HUDEP-2 (cell line): ENCODE results near the gene SPX.

Source experiments
- DNase-seq, 76 experiments: peaks; one replicate each; lab custom pipeline; 2025; ENCODE audit not compliant: unreplicated experiment in 76 of 76; lab: John Stamatoyannopoulos, UW

SPX gene

DNA sequence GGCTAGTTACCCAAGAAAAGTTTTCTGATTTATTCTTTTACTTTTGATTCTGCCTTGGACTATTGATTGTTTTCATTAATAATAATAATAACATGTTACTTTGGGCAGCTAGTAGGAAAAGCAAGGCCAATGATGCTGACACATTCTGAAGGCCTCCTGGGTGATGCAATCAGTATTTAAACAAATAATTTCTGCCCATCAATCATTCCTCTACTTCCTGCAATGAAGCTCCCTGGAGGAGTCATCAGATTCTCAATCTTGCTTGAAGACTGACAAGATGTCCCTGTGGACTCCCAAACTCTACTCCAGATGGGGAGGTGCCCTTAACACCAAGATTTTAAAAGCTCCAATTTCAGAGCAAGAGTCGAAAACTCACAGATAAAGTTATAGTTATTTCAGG lies at the start of gene SPX:
SPX (plus strand) TSS at position 244 of the 400 bp plus-strand sequence. CDS start 177 bp downstream, outside the sequence.
- DNase-seq: no peak

- DNase-seq: no peak
Observed at GRCh38 chr12:21476949-21477348, 49.1 kb upstream of the SPX start.

GRCh38 chr12:21478756-21479455 lies 47.2 kb upstream of the SPX start:
- no peak for DNase-seq

DNA sequence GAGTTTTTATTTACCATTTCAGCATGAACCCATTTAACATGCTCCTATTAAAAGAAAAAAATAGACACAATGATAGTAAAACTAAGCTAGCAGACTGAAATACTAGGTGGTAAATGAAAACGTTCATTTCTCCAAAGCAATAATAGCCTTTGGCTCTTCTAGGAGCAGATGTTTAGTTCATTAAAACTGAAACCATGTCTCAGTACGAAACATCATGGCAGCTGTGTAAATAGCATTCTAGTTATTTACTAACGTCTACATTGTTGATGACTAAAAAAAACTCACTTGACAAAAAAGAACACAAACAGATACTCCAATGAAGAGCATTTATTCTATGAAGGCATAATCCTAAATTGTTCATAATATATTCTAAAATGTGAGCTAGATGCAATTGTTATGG lies 42.6 kb upstream of the SPX start:
- DNase-seq: no peak

DNA sequence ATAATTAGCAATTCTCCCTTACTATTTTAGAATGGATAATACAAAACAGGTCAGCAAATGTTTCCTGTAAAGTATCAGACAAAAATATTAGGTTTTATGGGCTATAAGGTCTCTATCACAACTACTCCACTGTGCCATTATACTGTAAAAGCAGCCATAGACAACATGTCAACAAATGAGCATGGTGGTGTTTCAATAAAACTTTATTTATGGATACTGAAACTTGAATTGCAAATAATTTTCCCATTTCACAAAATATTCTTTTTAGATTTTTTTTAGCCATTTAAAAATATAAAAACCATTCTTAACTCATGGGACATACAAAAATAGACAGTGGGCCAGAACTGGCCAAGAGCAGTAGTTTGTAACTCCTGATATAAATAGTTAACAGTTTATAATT lies 40.1 kb upstream of the SPX start:
- no peak for DNase-seq

- DNase-seq: no peak
Observed at GRCh38 chr12:21499765-21500164, 26.3 kb upstream of the SPX start.

DNA sequence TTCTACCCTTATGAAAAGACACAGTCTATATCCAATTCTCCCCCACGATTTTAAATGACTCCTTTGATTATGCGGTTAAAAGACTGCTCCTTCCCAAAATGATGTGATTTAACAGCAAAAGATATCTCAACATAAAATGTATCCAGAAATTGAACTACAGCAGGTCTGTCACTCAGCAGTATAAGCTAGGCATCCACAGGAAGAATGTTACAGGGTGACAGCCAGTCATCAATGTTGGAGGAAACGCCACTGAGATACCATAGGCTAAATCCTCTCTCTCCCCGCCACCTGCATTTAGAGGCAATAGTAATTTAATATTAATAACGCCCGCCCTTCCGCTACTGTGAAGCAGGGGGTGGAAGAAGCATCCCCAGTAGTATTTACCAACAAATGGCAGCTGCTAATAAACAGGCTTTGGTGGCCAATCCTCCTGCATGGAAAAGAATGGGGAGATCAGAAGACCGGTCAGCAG lies 25.3 kb upstream of the SPX start:
- no peak for DNase-seq

- peak; percentile 15 to 97 (median 86) for DNase-seq
Observed at GRCh38 chr12:21501258-21502163, 24.6 kb upstream of the SPX start, which contains the start of the genes GOLT1B and RECQL. Gene GOLT1B (plus strand): TSS chr12:21501789. CDS start chr12:21501924, 135 bp downstream. Gene RECQL (minus strand): TSS chr12:21501635. CDS start chr12:21499570, 2,065 bp downstream.

DNA sequence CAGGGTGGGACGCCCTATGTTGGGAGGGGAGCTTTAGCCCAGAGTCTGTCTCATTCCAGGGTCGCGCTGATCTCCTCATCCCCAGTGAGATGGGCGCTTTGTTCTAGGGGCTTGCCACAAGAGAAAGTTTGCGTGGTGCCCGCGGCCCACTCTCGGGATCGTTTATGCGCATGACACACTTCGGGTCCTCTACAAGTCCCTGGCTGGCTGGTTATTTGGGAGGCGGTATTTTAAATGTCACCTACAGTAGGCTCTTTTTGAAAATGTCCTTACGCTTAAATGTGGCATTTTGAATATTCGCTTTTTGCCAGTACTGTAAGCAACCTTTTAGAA lies 24.0 kb upstream of the SPX start:
- DNase-seq: peak in 11 of 76 experiments; percentile 4 to 31 (median 11)

DNA sequence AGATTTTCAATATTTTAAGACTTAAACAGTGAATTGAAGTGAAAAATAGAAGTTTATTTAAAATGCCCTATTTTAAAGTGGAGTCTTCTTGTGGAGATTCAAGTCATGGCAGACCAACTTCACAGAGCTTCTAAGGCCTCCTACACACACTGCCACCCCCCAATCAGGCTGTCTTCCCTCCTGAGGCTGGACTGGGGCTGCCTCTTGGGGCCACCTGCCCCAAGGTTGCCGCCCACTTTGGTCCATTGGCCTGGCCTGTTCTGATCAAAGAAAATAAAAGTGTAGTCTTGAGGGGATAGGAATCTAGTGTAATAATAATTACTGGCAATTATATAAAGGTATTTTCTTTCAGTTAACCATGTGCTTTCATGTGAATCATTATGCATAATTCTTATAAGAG lies 23.2 kb upstream of the SPX start:
- no peak for DNase-seq

DNA sequence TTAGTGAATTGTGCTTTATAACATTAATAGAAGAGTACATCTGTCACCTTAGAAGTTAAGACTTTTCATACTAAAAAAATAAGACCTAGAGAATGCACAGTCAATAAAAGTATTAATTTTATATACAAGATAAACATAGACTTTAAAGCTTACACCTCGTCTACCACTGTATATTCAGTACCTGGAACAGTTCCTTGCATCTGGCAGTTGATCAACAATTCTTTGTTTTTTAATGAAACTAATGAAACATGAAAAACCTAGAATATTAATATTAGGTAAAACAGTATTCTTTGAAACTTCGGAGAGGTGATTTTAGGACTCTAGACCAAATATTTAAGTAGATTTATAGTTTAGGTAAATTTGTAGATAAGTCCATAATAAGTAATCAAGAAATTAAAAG lies 20.2 kb upstream of the SPX start:
- no peak for DNase-seq

- no peak for DNase-seq
Observed at GRCh38 chr12:21507849-21508248, 18.2 kb upstream of the SPX start.

- no peak for DNase-seq
Observed at GRCh38 chr12:21509768-21510167, 16.3 kb upstream of the SPX start.

- no peak for DNase-seq
Observed at GRCh38 chr12:21516281-21516680, 9.8 kb upstream of the SPX start.

DNA sequence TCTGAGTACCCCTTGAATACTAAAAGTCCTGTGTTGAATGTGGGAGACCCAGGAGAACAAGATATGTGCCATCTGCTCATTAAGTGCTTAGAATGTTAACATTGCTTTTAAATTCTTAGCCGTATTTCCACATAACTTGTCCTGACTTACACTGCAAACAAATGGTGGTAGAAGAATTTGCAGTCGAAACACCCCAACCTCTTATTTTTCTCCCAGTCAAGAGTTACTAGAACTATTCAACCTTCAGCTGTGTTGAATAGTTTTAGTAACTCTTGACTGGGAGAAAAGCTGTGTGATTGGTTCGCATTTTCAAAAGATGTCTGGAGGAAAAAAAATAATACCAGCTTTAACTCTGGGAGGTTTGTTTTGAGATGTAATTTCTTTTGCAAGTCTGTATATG lies 7.6 kb upstream of the SPX start:
- no peak for DNase-seq

GRCh38 chr12:21521541-21521940 lies 4.6 kb upstream of the SPX start:
- no peak for DNase-seq

- DNase-seq: no peak
Observed at GRCh38 chr12:21523148-21523547, 2.9 kb upstream of the SPX start.

DNA sequence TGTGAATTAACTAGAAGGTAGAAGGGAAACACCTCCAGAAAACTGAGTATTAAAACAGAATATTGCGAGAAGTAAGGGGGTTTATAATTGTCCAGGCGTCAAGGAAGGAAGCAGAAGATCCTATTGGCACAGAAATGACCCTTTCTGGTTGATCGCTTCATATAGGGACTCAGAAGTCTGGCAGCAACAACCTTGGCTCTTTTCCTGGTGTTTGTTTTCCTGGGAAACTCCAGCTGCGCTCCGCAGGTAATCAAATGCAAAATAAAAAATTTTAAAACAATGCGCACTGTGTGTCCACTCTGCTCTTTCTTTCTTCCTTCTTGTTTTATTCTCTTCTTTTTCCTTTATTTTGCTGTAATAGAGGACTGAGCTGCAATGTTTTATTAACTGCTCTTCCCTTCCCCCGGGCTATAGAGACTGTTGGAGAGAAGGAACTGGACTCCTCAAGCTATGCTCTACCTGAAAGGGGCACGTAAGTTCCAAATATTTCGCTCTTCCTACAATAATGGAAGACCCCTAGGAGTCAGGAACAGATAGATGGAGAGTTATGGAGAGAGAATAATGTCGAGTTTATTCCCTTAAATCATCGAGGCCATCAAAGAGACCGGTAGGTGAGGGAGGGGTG lies 737 bp downstream of the SPX start:
- DNase-seq: no peak

GRCh38 chr12:21527451-21528180 lies 1.5 kb downstream of the SPX start:
- peak in 21 of 76 experiments; percentile 2 to 41 (median 14) for DNase-seq

DNA sequence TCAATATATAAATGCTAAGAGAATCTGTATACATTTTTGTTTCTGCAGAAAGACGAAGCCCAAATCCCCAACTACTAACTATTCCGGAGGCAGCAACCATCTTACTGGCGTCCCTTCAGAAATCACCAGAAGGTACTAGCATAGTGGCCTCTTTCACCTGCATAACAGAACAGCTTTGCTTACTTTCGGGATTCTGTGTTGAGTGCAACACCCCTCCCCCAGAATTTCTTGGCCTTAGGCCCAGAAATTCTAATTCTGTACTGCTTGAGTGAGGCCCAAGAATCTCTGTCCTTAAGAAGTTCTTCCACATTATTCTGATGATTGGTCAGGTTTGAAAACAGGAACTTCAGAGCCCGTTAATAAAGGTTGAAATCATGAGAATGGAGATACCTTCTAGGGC lies 2.9 kb downstream of the SPX start:
- DNase-seq: no peak

DNA sequence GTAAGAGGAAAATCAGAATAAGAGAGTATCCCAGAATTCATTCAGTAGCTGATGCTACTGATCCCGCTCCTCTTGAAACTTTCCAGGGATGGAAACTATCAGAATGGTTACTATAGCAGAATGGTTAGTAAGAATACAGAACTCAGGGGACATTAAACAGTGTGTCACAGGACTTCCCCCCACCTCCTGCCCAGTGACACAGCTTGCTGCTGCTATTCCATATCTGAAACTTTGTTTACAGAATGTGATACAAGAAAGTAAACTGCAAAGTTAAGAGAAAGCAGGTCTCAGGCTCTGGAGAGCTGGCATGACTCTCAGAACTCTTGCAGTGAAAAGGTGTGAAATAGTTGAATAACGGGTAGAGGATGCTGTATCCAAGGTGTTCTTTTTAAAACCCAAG lies 3.4 kb downstream of the SPX start:
- no peak for DNase-seq
